Measurements from ENCODE around the gene ZNF598.

GRCh38 chr16:2030036-2030435, 20.4 kb upstream of the ZNF598 start:
- no peak for TF ChIP-seq POLR2AphosphoS5 (IDR thresholded peaks at IDR 0.05; ENCODE audit: borderline replicate concordance, low read depth, low read length)
- TF ChIP-seq EZH2 (IDR thresholded peaks at IDR 0.05), result no peak
- TF ChIP-seq FOXP2 (optimal IDR thresholded peaks at IDR 0.05; ENCODE audit: control extremely low read depth, extremely low read length, insufficient read depth), result no peak

Data from SK-N-MC (cell line).